GM21367 (cell line): ENCODE results near the gene LDLRAD4.
"Not testable (repeated sequence)": the region's sequence is repeated elsewhere in the genome, so short reads cannot be mapped to it uniquely, and the experiment has no call there.

Experiments
- ATAC-seq: cut with Tn5 transposase; IDR thresholded peaks from one replicate; pipeline ENCODE4 v1.9.1; 2021; ENCODE audit not compliant: unreplicated experiment

Gene LDLRAD4

GRCh38 chr18:13477147-13477683 is 258.7 kb downstream of the LDLRAD4 start:
- no peak for ATAC-seq

GRCh38 chr18:13480571-13481255 is 262.2 kb downstream of the LDLRAD4 start:
- ATAC-seq: no peak

DNA sequence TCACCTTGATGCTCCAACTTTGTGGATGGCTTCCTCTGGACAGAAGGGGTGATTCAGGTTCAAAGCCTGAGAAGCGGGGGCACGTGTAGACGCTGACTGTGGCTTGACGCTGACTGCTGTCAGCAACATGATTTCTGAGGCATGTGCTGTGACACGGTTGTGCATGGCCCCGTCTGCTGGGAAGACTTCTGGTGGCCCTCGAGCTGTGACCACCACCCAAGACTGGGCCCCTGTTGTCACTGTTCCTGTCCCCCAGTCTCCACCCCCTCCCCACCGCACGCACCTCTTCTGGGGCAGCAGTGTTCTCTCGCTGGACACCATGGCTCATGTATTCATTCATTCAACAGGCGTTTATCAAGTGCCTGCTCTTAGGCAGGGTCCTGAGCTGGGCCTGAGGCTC is 262.8 kb downstream of the LDLRAD4 start:
- ATAC-seq: no peak

DNA sequence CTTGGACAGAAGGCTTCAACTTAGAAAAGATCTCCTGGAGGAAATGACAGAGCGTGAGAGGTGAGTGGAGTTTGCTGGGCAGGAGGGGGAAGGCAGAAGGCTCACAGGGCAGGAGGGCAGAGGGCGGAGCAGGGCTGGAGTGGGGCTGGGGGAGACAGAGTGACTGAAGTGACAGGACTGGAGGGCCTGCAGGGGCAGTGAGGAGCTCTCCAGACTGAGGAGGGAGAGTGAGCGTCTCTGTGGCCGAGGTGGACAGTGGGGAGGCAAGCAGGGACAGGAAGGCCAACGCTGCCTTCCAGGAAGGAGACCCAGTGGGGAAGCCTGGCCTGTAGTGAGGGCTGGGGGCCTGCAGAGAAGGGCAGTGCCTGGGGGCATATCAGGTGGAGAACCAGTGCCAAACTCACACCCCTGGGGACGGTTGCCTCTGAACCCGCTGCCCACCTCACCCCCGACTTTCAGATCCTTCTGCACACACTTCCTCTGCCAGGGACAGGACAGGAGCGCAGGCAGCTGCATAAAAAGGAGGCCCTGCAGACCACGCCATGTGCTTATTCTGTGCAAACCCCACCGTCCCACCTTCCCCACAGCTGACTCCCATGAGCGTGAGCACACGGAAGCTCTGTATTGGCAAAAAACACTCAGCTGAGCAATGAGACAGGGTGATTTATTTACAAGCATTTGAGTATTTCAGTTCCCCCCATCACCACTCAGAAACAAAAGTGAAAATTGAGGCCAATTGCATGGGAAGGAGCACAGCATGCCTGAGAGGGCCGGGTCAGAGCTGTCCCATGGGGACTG is 263.5 kb downstream of the LDLRAD4 start:
- peak; percentile 93 for ATAC-seq

GRCh38 chr18:13482618-13482945 is 264.0 kb downstream of the LDLRAD4 start:
- ATAC-seq: no peak

- ATAC-seq: no peak
Observed at GRCh38 chr18:13483316-13484270, 265.0 kb downstream of the LDLRAD4 start.

- no peak for ATAC-seq
Observed at GRCh38 chr18:13485182-13485581, 266.6 kb downstream of the LDLRAD4 start.

DNA sequence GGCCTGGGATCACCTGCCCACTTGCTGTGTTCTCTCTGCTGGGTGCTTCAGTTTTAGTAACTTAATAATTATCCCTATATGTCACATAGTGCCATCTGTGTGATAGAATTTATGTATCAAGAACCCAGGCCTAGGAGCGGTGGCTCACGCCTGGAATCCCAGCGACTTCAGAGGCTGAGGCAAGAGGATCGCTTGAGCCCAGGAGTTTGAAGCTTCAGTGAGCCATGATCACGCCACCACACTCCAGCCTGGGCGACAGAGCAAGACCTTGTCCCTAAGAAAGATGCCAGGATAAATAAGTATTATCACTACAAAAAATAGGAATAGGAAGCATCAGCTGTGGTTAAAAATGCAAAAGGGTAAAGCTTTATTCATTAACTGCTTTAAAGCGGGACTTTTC is 267.0 kb downstream of the LDLRAD4 start:
- ATAC-seq: no peak

DNA sequence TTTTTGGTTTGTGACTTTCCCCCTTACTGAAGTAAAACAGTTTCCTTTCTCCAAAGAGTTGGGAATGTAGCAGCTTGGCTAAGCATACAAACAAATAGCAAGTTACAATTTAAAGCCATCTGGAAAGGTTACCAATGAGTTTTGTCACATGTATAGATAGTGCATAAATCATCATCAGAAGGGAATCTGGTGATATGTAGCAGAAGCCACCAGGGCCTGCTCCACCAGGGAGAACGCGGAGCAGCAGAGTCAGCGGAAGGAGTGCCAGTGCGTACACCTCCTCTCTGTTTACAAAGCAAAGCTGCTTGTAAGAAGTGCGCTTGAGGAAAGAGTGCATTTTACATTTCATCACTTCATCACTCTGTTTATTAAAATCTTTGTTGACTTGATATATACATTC is 267.7 kb downstream of the LDLRAD4 start:
- ATAC-seq: no peak

GRCh38 chr18:13486686-13487085 is 268.1 kb downstream of the LDLRAD4 start:
- no peak for ATAC-seq

DNA sequence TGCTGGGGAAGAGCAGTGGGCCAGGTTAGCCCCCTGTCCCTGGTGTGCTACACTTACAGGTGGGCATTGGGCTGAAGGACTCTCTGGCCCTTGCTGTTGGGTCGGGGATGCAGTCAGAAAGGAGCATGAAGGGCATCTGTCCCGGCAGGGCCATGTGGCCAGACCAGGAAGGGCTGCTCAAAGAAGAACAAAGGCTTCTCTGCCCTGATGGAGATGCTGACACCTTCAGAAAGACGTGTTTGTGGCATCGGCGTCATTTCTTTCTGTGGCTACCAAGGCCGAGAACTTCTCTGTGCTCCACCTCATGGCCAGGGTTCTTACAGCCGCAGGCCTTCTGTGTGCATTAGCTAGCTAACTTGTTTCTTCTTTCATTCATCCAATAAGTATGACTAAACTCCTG is 268.7 kb downstream of the LDLRAD4 start:
- ATAC-seq: no peak

- ATAC-seq: no peak
Observed at GRCh38 chr18:13488281-13488929, 269.8 kb downstream of the LDLRAD4 start.

DNA sequence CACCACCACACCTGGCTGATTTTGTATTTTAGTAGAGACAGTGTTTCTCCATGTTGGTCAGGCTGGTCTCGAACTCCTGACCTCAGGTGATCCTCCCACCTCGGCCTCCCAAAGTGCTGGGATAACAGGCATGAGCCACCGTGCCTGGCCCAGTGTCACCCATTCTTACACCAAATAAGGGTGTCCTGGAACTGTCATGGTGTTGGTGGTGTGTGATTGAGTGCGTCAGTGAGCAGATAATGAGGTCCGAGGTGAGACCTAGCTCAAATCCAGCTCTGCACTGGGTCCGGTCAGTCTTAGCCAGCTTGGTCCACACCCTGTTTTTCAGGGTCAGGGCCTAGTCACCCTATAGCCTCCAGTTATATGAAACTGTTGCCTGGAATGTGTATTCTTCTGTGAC is 270.7 kb downstream of the LDLRAD4 start:
- not testable (repeated sequence) for ATAC-seq

- no peak for ATAC-seq
Observed at GRCh38 chr18:13491138-13491537, 272.6 kb downstream of the LDLRAD4 start.

DNA sequence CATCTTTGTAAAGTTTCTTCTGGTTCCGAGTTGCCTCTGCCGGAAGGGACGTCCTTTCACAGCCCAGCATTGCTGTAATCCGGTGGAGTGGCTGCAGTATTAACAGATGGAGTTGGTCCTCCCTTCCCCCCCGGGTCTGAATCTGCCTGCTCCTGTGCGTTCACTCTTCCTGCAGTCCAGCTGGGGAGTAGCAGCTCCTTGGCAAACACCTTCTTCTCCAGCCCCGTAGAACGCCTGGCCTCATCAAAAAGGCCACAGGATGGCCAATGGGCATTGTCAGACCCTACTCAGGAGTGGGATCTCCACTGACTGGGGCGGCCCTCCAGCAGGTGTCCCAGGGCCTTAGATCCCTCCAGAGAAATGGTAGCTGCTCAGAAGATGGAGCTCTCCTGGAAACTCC is 273.8 kb downstream of the LDLRAD4 start:
- ATAC-seq: no peak

DNA sequence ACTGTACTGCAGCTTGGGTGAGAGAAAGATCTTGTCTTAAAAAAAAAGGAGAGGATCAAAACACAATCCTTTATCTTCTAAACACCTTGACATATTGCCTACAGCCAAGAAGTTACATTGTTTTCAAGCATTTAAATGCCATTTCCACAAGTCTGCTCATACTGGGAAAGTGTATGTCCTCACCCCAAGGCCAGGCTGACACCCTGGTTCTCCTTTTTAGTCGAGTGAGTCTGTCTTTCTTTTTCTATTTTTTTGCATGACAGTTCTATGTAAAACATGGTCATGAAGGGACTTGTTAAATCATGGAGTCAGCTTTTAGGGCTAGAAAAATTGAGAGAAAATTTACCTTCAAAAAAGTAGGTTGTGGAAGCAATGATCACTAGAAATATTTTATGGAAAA is 274.5 kb downstream of the LDLRAD4 start:
- no peak for ATAC-seq

GRCh38 chr18:13493725-13494124 is 275.2 kb downstream of the LDLRAD4 start:
- ATAC-seq: no peak

- no peak for ATAC-seq
Observed at GRCh38 chr18:13494871-13495445, 276.4 kb downstream of the LDLRAD4 start.

GRCh38 chr18:13495961-13496360 is 277.4 kb downstream of the LDLRAD4 start:
- ATAC-seq: no peak

DNA sequence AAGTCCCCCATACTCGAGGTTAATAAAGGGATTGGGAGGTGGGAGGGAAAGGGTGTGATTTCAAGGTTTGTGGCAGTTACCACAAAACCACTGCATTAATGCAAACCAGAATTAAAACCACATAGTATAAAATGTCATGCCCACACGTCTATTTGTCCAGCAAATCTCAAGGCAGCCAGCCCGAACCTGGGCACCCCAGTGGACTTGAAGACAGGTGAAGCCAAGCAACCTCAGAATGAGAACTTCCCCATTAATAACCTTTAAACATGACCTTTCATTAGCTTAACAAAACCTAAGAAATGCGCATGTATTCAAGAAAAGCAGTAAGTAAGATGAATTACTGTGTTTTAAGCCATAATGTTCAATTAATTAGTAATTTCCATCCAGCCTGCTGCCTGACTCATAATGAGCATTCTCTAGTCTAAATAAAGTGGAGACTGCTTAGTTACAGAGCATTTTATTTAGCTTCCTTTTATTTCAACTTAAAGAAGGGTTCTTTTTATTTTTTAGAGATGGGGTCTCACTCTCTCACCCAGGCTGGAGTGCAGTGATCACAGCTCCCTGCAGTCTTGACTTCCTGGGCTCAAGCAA is 278.2 kb downstream of the LDLRAD4 start:
- no peak for ATAC-seq
